Transverse colon (tissue), 4 donors: ENCODE data around the gene CLIC2. TPM values are rescaled to one million over a fixed set of nuclear protein-coding genes. Genes with fewer than 3 reads are reported as not detected.

Experiments
- DNase-seq: peaks from one replicate; pipeline ENCODE4 v3.0.0-alpha.2; 2019
- H3K27ac ChIP-seq, 4 donors: fragments of 200-600 bp; sonication (generic); 2 replicates each; pipeline ENCODE4 v1.5.1; 2016 to 2018; ENCODE audit warnings: inconsistent platforms in 4 of 4
- H3K27me3 ChIP-seq: fragments of 200-600 bp; sonication (generic); 2 replicates; pipeline ENCODE4 v1.5.1; 2017; ENCODE audit warnings: inconsistent platforms
- H3K36me3 ChIP-seq, 4 donors: fragments of 200-600 bp; sonication (generic); 2 replicates each; pipeline ENCODE4 v1.5.1; 2017 to 2019; ENCODE audit warnings: inconsistent platforms in 4 of 4
- H3K4me1 ChIP-seq, 4 donors: fragments of 200-600 bp; sonication (generic); 2 replicates each; pipeline ENCODE4 v1.5.1; 2017 to 2020; ENCODE audit warnings: inconsistent platforms in 4 of 4
- H3K4me3 ChIP-seq, 4 donors: fragments of 200-600 bp; sonication (generic); 1 replicate in 1 of 4; 2 replicates in 3 of 4; pipeline versions ENCODE4 v1.5.1 to v1.6.1; 2017 to 2019; ENCODE audit warnings: inconsistent platforms in 4 of 4
- H3K9me3 ChIP-seq, 2 donors: fragments of 200-600 bp; sonication (generic); 2 replicates each; pipeline ENCODE4 v1.5.1; 2017 to 2019; ENCODE audit warnings: inconsistent platforms in 2 of 2
- EP300 ChIP-seq: sonication (generic); formaldehyde crosslinking; IDR thresholded peaks from one replicate; pipeline ENCODE4 v1.6.1; 2017; ENCODE audit warnings: antibody characterized with exemption, low read depth
- POLR2A ChIP-seq: fragments of 450-650 bp; IDR thresholded peaks from one replicate; pipeline ENCODE4 v1.6.1; 2016; ENCODE audit warnings: antibody characterized with exemption, mild to moderate bottlenecking, moderate library complexity
- POLR2AphosphoS5 ChIP-seq, 3 donors: sonication (generic); formaldehyde crosslinking; IDR thresholded peaks; one replicate each; pipeline ENCODE4 v1.6.1; 2016; ENCODE audit warnings: antibody characterized with exemption in 3 of 3
- WGBS, 2 donors: methylation state at CpG; one replicate each; pipeline ENCODE4 v1.1.5; 2018; ENCODE audit warnings: low coverage in 1 of 2; 5-methylcytosine and 5-hydroxymethylcytosine counted together
- in situ Hi-C, 4 donors: fragments of 200-750 bp; cut with MboI; loops; one replicate each; pipeline versions ENCODE4 v1.15.0 to v1.15.1; 2017; ENCODE audit warnings: low sequenced_read_pairs in 3 of 4, low pct_ligation_motif_present in 1 of 4, low pct_unique_long_range_greater_than_20kb in 1 of 4
- intact Hi-C: fragments of 100-400 bp; cut with DNase I; formaldehyde crosslinking; loops from one replicate; pipeline ENCODE4 v1.15.1; 2023; ENCODE audit warnings: low total_unique reads
- total RNA-seq, 4 donors: library from RNA; depleted of rRNA; stranded (reverse); fragments of >200 nt; gene quantifications; one replicate each; pipeline ENCODE4 v1.1.0, GENCODE V29; 2016
- TF ChIP-seq, protein P1 (sequence below), 5 experiments: fragments of 200-600 bp in 3 of 5; fragments of 450-650 bp in 2 of 5; sonication (generic) in 3 of 5; IDR thresholded peaks; 1 replicate in 2 of 5; 2 replicates in 3 of 5; pipeline ENCODE4 v1.5.1; 2016 to 2017; ENCODE audit warnings: antibody characterized with exemption in 5 of 5, inconsistent platforms in 3 of 5, mild to moderate bottlenecking in 2 of 5, moderate library complexity in 1 of 5

Gene CLIC2
- total RNA-seq, 4 donors from 2014 or later: 0.20 to 7.8 (median 2.1) TPM

DNA sequence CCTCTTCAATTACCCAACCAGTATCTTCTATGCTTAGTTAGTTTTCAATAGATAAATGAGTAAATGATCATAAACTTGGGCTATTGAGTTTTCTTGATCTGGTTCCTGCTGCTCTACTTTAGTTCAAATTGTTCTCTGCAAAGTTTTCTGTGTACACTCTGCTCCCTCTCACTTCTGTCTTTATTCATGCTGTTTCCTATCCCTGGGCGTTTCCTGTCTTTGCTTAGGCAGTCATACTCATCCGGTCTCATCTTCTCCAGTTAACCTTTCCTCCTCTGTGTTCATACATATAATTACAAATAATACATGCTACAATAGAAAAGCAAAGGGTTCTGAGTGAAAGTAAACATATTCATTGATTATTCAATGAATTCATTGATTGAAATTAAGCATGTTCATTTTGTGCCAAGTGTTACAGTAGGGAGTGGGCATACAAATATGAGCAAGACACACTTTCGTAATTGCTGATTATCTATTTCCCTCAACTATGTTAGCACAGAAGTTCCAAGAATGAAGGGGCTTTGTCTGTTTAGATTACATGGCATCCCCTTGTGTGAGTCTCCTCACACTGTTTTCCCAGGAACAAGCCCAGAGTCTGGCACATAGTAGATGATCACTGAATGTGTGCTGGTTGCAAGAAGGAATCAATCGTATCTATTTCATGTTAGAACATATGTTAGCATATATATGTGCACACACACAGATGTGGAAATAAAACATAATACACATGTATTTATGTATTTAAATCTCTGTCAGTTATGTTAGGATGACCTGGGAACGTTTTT, 71.3 kb downstream of the CLIC2 start:
- intact Hi-C loops: no loop called here
- no peak for DNase-seq

DNA sequence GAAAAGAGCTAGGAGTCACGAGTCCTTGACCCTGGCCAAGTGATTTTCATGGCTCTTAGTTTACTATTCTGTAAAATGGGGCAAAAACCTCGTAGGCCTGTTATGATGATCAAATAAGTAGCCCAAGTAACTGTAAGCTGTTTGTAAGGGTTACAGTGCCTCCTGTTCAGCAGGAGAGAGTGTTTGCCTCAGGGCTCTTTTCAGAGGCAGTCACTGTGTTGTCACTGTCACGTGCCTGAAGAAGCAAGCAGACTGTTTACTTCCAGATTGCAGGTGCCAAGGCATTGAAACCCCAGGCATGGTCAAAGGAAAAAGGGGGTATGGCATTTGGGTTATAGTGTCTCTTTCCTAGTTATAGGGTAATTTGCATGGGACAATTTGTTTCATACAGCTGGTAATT, 74.7 kb downstream of the CLIC2 start:
- H3K27me3 ChIP-seq: peaks cover 9% of the 10 kb centered on the region
- H3K4me3 ChIP-seq: no peak overlapping the region
- in situ Hi-C loops (no loop called here), intact Hi-C loops (no loop called here)
- H3K4me1 ChIP-seq: no peaks in the 10 kb centered on the region
- H3K9me3 ChIP-seq: no peaks in the 10 kb centered on the region
- H3K27ac ChIP-seq: no peak overlapping the region
- TF ChIP-seq POLR2AphosphoS5 (IDR thresholded peaks at IDR 0.05) (no peak), POLR2A (no peak), EP300 (no peak)
- TF ChIP-seq, protein P1, sequence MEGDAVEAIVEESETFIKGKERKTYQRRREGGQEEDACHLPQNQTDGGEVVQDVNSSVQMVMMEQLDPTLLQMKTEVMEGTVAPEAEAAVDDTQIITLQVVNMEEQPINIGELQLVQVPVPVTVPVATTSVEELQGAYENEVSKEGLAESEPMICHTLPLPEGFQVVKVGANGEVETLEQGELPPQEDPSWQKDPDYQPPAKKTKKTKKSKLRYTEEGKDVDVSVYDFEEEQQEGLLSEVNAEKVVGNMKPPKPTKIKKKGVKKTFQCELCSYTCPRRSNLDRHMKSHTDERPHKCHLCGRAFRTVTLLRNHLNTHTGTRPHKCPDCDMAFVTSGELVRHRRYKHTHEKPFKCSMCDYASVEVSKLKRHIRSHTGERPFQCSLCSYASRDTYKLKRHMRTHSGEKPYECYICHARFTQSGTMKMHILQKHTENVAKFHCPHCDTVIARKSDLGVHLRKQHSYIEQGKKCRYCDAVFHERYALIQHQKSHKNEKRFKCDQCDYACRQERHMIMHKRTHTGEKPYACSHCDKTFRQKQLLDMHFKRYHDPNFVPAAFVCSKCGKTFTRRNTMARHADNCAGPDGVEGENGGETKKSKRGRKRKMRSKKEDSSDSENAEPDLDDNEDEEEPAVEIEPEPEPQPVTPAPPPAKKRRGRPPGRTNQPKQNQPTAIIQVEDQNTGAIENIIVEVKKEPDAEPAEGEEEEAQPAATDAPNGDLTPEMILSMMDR (IDR thresholded peaks at IDR 0.05): no peak
- no peaks in the 10 kb centered on the region for H3K36me3 ChIP-seq
- DNase-seq: no peak
- 51 to 83% methylated on average over 1 to 3 of the region's 3 CpGs for WGBS, 2 donors

More for the DNA sequence above, 71.3 kb downstream of the CLIC2 start:
- in situ Hi-C loops: no loop called here
- TF ChIP-seq EP300 (no peak), POLR2A (no peak), POLR2AphosphoS5 (IDR thresholded peaks at IDR 0.05) (no peak)
- TF ChIP-seq, protein P1 (IDR thresholded peaks at IDR 0.05): no peak
- Histone ChIP-seq H3K27me3 (peaks cover 9% of the 10 kb centered on the region), H3K36me3 (no peaks in the 10 kb centered on the region), H3K27ac (no peak overlapping the region), H3K9me3 (no peaks in the 10 kb centered on the region), H3K4me1 (no peaks in the 10 kb centered on the region), H3K4me3 (no peak overlapping the region)
- WGBS, 2 donors: 20 to 42% methylated on average over 1 to 5 of the region's 5 CpGs

DNA sequence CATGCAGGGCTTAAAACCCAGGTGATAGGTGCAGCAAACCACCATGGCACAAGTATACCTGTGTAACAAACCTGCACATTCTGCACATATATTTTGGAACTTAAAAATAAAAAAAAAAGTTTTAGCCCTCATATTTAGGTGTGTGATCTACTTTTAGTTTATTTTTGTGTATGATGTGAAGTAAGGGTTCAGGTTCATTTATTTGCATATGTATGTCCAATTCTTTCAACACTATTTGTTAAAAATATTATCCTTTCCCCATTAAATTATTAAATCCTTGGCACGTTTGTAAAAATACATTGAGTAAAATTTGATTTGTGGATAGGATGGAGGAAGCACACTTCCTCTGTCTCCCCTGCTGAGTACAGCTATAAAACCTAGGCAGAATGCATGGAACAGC, 83.0 kb downstream of the CLIC2 start:
- H3K4me3 ChIP-seq: no peak overlapping the region
- 60 to 75% methylated on average over 1 of the region's 1 CpG for WGBS, 2 donors
- no peak for DNase-seq
- TF ChIP-seq POLR2A (no peak), POLR2AphosphoS5 (IDR thresholded peaks at IDR 0.05) (no peak), EP300 (no peak)
- TF ChIP-seq, protein P1 (IDR thresholded peaks at IDR 0.05): no peak
- no peaks in the 10 kb centered on the region for H3K9me3 ChIP-seq
- no peaks in the 10 kb centered on the region for H3K27me3 ChIP-seq
- intact Hi-C loops (no loop called here), in situ Hi-C loops (no loop called here)
- H3K4me1 ChIP-seq: no peaks in the 10 kb centered on the region
- no peaks in the 10 kb centered on the region for H3K36me3 ChIP-seq
- H3K27ac ChIP-seq: no peak overlapping the region

DNA sequence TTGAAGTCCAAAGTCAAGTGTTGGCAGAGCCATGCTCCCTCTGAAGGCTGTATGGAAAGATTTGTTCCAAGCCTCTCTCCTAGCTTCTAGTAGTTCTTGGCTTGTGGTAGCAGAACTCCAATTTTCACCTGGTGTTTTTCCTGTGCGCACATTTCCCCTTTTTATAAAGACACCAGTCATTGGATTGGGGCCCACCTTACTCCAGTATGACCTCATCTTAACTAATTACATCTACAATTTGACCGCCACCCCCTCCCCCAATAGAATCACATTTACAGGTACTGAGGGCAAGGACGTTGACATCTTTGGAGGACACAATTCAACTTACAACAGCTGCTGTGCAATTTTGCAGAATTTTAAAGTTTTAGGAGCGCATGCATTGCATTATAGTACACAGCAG, 86.9 kb downstream of the CLIC2 start:
- Histone ChIP-seq H3K4me1 (no peaks in the 10 kb centered on the region), H3K36me3 (no peaks in the 10 kb centered on the region), H3K4me3 (no peak overlapping the region), H3K27ac (no peak overlapping the region), H3K9me3 (no peaks in the 10 kb centered on the region), H3K27me3 (no peaks in the 10 kb centered on the region)
- intact Hi-C loops: no loop called here
- no peak for DNase-seq
- in situ Hi-C loops: no loop called here
- WGBS, 2 donors: 65 to 100% methylated on average over 2 to 4 of the region's 4 CpGs
- TF ChIP-seq, protein P1 (IDR thresholded peaks at IDR 0.05): no peak
- TF ChIP-seq POLR2AphosphoS5 (IDR thresholded peaks at IDR 0.05) (no peak), EP300 (no peak), POLR2A (no peak)
